Measurements from ENCODE around the gene CDH3. TPM values are rescaled to one million over a fixed set of nuclear protein-coding genes. Genes with fewer than 3 reads are reported as not detected.

Gene CDH3
- total and polyA plus RNA-seq, 2 of the 13 experiments (the other 11 are each of a cell fraction or from before 2014, with no cell fraction given) = 0.11 TPM; not detected in 1

DNA sequence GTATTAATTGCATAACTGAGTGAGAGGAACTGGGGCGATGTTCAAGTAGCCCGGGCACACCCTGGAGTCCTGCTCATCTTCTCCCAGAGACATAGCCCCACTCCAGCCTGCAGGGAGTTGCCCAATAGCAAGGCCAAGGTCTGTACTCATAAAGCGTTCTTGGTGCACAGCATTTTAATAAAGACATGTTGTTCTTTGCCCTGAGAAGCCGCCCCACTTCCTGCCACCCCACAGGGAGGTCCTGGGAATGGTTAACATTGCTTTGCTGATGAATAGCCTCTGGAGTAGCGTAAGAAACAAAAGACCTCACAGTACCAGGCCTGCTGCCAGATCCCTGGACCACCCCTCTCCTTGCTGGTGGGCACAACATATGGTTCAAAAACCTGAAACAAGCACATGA, 70.4 kb downstream of the CDH3 start (continued):
- TF ChIP-seq, protein P1, sequence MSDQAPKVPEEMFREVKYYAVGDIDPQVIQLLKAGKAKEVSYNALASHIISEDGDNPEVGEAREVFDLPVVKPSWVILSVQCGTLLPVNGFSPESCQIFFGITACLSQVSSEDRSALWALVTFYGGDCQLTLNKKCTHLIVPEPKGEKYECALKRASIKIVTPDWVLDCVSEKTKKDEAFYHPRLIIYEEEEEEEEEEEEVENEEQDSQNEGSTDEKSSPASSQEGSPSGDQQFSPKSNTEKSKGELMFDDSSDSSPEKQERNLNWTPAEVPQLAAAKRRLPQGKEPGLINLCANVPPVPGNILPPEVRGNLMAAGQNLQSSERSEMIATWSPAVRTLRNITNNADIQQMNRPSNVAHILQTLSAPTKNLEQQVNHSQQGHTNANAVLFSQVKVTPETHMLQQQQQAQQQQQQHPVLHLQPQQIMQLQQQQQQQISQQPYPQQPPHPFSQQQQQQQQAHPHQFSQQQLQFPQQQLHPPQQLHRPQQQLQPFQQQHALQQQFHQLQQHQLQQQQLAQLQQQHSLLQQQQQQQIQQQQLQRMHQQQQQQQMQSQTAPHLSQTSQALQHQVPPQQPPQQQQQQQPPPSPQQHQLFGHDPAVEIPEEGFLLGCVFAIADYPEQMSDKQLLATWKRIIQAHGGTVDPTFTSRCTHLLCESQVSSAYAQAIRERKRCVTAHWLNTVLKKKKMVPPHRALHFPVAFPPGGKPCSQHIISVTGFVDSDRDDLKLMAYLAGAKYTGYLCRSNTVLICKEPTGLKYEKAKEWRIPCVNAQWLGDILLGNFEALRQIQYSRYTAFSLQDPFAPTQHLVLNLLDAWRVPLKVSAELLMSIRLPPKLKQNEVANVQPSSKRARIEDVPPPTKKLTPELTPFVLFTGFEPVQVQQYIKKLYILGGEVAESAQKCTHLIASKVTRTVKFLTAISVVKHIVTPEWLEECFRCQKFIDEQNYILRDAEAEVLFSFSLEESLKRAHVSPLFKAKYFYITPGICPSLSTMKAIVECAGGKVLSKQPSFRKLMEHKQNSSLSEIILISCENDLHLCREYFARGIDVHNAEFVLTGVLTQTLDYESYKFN (CRISPR knock-in tag; conservative IDR thresholded peaks at IDR 0.05) = peak; percentile 36; the same call in 1 of the 2 replicates
- TF ChIP-seq HOXA5 (CRISPR knock-in tag; IDR thresholded peaks at IDR 0.05) (no peak), ZBTB21 (CRISPR knock-in tag; IDR thresholded peaks at IDR 0.05) (no peak), MIXL1 (CRISPR knock-in tag; IDR thresholded peaks at IDR 0.05) (no peak), ZNF274 (CRISPR knock-in tag; IDR thresholded peaks at IDR 0.05) (no peak), SMAD3 (CRISPR knock-in tag; IDR thresholded peaks at IDR 0.05) (no peak), RBFOX2 (IDR thresholded peaks at IDR 0.05; ENCODE audit: low read depth, low read length) (no peak), CBX1 (IDR thresholded peaks at IDR 0.05; ENCODE audit: low read depth) (no peak), SP2 (CRISPR knock-in tag; IDR thresholded peaks at IDR 0.05) (no peak), FOXA3 (CRISPR knock-in tag; IDR thresholded peaks at IDR 0.05) (peak; percentile 20), ONECUT2 (CRISPR knock-in tag; IDR thresholded peaks at IDR 0.05) (no peak), RBAK (CRISPR knock-in tag; IDR thresholded peaks at IDR 0.05) (no peak), ZNF3 (CRISPR knock-in tag; IDR thresholded peaks at IDR 0.05) (no peak), ZNF350 (CRISPR knock-in tag; IDR thresholded peaks at IDR 0.05; ENCODE audit: borderline replicate concordance, low read depth) (no peak), ZNF441 (CRISPR knock-in tag; IDR thresholded peaks at IDR 0.05; ENCODE audit: borderline replicate concordance) (peak; percentile 42; the same call in 1 of the 2 replicates), SOX13 (IDR thresholded peaks at IDR 0.05) (no peak), SOX13 (CRISPR knock-in tag; conservative IDR thresholded peaks at IDR 0.05 in 1 of 2, IDR thresholded peaks at IDR 0.05 in 1 of 2) (0 out of 4 replicates have a peak, but pooled peaks of 1 of the 2 experiments have one; percentile 31), NPAS2 (CRISPR knock-in tag; IDR thresholded peaks at IDR 0.05; ENCODE audit: borderline replicate concordance) (no peak), ZNF232 (CRISPR knock-in tag; IDR thresholded peaks at IDR 0.05; ENCODE audit: borderline replicate concordance) (no peak), ZNF225 (CRISPR knock-in tag; IDR thresholded peaks at IDR 0.05) (no peak), ZNF878 (CRISPR knock-in tag; IDR thresholded peaks at IDR 0.05) (no peak), ZMYM2 (CRISPR knock-in tag; IDR thresholded peaks at IDR 0.05) (no peak)
- TF ChIP-seq, protein P2, sequence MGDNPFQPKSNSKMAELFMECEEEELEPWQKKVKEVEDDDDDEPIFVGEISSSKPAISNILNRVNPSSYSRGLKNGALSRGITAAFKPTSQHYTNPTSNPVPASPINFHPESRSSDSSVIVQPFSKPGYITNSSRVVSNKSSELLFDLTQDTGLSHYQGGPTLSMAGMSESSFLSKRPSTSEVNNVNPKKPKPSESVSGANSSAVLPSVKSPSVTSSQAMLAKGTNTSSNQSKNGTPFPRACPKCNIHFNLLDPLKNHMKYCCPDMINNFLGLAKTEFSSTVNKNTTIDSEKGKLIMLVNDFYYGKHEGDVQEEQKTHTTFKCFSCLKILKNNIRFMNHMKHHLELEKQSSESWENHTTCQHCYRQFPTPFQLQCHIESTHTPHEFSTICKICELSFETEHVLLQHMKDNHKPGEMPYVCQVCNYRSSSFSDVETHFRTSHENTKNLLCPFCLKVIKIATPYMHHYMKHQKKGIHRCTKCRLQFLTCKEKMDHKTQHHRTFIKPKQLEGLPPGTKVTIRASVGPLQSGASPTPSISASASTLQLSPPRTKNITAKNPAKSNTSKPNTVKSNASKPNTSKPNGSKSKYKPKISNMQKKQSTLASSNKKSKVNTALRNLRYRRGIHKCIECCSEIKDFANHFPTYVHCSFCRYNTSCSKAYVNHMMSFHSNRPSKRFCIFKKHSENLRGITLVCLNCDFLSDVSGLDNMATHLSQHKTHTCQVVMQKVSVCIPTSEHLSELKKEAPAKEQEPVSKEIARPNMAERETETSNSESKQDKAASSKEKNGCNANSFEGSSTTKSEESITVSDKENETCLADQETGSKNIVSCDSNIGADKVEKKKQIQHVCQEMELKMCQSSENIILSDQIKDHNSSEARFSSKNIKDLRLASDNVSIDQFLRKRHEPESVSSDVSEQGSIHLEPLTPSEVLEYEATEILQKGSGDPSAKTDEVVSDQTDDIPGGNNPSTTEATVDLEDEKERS (CRISPR knock-in tag; IDR thresholded peaks at IDR 0.05) = no peak
- TF ChIP-seq, protein P3, sequence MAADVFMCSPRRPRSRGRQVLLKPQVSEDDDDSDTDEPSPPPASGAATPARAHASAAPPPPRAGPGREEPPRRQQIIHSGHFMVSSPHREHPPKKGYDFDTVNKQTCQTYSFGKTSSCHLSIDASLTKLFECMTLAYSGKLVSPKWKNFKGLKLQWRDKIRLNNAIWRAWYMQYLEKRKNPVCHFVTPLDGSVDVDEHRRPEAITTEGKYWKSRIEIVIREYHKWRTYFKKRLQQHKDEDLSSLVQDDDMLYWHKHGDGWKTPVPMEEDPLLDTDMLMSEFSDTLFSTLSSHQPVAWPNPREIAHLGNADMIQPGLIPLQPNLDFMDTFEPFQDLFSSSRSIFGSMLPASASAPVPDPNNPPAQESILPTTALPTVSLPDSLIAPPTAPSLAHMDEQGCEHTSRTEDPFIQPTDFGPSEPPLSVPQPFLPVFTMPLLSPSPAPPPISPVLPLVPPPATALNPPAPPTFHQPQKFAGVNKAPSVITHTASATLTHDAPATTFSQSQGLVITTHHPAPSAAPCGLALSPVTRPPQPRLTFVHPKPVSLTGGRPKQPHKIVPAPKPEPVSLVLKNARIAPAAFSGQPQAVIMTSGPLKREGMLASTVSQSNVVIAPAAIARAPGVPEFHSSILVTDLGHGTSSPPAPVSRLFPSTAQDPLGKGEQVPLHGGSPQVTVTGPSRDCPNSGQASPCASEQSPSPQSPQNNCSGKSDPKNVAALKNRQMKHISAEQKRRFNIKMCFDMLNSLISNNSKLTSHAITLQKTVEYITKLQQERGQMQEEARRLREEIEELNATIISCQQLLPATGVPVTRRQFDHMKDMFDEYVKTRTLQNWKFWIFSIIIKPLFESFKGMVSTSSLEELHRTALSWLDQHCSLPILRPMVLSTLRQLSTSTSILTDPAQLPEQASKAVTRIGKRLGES (CRISPR knock-in tag; IDR thresholded peaks at IDR 0.05; ENCODE audit: borderline replicate concordance) = no peak
